Raji (cell line): ENCODE measurements around the gene ZNF557.

ENCODE experiments used
- POLR2A ChIP-seq: IDR thresholded peaks from 2 replicates; pipeline ENCODE4 v1.6.1; 2011; ENCODE audit warnings: low read depth, low read length, control low read depth; ENCODE audit not compliant: insufficient read depth

Gene ZNF557

GRCh38 chr19:7119582-7119981 is 50.1 kb downstream of the ZNF557 start:
- no peak for TF ChIP-seq POLR2A

GRCh38 chr19:7120499-7120898 is 51.0 kb downstream of the ZNF557 start:
- TF ChIP-seq POLR2A: no peak

- TF ChIP-seq POLR2A: no peak
Observed at GRCh38 chr19:7122701-7123100, 53.2 kb downstream of the ZNF557 start.

GRCh38 chr19:7124782-7125181 is 55.3 kb downstream of the ZNF557 start:
- TF ChIP-seq POLR2A: no peak

- TF ChIP-seq POLR2A: no peak
Observed at GRCh38 chr19:7125221-7125620, 55.7 kb downstream of the ZNF557 start.

GRCh38 chr19:7126132-7126531 is 56.6 kb downstream of the ZNF557 start:
- no peak for TF ChIP-seq POLR2A

DNA sequence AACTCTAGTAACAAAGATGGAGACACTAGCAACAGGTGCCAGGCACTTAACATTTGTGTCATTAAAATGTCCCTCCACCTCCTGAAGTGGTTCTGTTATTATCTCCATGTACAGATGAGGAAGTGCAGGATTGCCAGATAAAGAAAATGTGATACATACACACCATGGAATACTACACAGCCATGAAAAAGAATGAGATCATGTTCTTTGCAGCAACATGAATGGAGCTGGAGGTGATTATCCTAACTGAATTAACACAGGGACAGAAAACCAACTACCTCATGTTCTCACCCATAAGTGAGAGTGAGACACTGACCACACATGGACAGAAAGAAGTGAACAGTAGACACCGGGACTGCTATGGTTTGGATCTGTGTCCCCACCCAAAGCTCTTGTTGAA is 60.5 kb downstream of the ZNF557 start:
- no peak for TF ChIP-seq POLR2A

DNA sequence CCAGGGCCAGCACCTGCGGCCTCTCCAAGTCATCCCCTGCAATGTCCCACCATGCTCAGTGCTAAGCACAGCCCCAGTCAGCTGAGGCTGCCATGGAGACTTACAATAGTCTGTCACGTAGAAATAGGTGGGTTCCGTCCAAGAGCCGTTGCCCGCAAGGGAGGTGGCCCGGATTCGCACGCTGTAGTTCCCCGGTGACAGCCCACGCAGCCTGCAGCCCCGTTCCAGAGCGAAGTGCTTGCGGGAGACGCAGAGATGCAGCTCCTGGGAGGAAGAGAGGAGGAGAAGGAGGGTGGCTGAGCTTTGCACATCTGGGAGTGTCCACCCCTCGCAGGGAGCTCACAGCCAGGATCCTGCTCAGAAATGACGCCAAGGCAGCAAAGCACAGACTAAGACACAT is 62.6 kb downstream of the ZNF557 start:
- no peak for TF ChIP-seq POLR2A

- no peak for TF ChIP-seq POLR2A
Observed at GRCh38 chr19:7137120-7137519, 67.6 kb downstream of the ZNF557 start.
